C4-2B (cell line): ENCODE measurements around the gene FAM111B.
"Not testable (repeated sequence)": the region's sequence is repeated elsewhere in the genome, so short reads cannot be mapped to it uniquely, and the experiment has no call there.

Source experiments
- H3K27ac ChIP-seq: fragments of 450-650 bp; 2 replicates; pipeline ENCODE4 v1.5.1; 2017
- ZFX ChIP-seq: fragments of 450-650 bp; IDR thresholded peaks from 2 replicates; pipeline ENCODE4 v1.6.1; 2017
- TF ChIP-seq, protein P1 (sequence below): fragments of 450-650 bp; conservative IDR thresholded peaks from 2 replicates; pipeline ENCODE4 v1.5.1; 2017; ENCODE audit warnings: mild to moderate bottlenecking

FAM111B gene

DNA sequence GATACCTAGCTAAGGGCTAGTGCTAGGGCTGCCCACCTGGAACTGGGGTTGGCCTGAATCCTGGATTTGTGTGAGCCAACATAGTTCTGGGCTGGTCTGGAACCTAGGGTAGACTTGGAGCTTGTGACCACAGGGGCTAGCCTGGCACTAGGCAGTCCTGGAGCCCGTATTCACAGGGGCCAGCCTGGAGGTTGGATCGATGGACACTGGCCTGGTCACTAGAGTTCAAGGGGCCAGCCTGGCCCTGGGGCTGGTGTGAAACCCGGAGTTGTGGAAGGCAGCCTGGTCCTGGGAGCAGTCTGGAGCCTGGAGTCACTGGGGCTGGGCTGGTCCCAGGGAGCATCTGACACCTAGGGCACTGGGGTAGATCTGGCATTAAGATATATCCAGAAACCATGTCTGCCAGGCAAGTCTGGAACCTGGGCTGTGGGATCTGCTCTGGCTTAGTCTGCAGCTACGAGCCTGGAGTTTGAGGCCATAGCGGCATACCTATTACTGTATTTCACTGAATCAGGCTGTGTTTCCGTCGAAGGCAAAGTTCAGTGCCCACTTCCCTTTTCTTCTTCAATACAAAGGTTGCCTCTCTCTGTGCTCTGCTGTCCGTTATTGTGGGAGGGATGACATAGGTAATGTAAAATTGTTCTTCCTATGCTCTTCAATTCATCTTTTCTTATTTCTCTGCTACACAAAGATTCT is 30.0 kb upstream of the FAM111B start:
- no peak for TF ChIP-seq ZFX
- TF ChIP-seq, protein P1, sequence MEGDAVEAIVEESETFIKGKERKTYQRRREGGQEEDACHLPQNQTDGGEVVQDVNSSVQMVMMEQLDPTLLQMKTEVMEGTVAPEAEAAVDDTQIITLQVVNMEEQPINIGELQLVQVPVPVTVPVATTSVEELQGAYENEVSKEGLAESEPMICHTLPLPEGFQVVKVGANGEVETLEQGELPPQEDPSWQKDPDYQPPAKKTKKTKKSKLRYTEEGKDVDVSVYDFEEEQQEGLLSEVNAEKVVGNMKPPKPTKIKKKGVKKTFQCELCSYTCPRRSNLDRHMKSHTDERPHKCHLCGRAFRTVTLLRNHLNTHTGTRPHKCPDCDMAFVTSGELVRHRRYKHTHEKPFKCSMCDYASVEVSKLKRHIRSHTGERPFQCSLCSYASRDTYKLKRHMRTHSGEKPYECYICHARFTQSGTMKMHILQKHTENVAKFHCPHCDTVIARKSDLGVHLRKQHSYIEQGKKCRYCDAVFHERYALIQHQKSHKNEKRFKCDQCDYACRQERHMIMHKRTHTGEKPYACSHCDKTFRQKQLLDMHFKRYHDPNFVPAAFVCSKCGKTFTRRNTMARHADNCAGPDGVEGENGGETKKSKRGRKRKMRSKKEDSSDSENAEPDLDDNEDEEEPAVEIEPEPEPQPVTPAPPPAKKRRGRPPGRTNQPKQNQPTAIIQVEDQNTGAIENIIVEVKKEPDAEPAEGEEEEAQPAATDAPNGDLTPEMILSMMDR = no peak
- no peak overlapping the region for H3K27ac ChIP-seq

DNA sequence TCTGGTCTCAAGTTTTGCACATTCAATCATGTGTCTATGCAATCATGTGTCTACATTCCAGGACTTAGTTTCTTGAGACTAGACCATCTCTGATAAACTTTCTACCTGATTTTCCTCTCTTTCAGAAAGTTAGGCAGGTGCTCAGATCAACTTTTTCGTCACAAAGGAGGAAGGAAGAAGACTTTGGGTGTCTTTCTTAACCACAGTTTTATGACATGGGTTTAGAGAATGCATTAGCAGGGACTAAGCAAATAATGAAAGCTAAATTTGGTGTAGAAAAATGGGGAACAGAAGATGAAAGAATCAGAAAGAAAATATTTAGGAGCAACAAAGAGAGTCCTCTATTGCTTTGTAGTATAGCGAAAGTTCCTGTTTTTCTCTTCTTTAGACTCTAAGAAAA is 28.6 kb upstream of the FAM111B start:
- H3K27ac ChIP-seq = no peak overlapping the region
- TF ChIP-seq ZFX = no peak
- TF ChIP-seq, protein P1 = no peak

DNA sequence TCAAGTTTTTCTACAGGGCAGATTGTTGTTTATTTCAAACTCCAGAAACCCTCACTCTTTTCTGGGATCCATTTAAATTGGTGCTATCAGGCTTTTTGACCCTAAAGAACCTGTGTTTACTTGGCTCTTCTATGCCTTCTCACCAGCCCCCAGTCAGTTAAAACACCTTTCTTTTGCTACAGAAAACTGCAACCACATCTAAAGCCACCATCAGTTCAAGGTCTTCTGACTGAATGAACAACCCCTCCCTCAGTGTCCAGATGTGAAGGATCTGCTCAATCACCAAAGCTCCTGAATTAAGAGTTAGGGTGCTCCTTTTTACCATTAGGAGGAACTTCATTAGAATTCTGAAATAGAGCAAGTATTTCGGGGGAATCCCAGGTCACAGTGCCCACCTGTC is 28.0 kb upstream of the FAM111B start:
- no peak overlapping the region for H3K27ac ChIP-seq
- TF ChIP-seq, protein P1 = no peak
- no peak for TF ChIP-seq ZFX

DNA sequence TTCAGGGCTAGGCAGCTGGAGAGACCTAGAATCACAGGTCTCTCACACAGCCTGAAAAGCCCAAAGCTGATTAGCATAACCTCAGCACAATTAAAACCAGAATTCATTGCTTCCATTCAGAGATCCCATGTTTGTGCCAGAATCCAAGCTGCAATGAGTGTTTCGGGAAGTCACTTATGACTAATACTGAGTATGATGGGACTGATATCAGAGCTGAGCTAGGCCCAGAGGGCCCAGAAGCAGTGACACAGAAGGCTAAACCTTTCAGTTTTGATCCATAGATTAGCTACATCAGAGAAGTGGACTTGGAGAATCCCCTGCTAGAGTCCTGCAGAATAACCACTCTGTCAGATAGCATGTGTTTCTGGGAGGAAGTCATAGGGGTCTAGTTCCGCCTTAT is 26.6 kb upstream of the FAM111B start:
- not testable (repeated sequence) for H3K27ac ChIP-seq

DNA sequence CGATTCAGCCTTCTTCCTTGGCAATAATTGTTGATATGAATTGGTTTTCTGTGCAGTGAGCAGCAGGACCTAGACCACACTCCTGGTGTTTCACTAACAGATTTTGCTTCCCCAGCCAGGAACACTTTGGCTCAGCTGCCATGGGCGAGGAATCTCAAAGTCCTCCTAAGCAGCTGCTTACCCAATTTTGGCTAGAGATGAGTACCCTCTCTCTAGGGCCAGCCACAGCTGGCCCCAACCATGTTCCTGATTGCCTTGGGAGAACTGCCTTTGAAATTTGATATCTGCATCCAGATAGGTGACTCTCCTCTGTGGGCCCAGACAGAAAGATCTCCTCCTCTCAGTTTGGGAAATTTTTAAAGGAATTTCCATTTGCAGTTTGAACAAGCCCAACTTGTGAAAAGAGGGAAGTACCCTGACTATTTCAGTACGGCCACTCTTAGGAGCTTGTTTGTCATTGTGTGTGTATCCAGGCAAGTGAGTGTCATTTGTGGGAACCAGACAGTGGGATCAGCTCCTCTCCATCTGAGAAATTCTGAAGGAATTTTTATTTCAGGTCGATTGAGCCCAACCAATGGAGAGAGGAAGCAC is 25.5 kb upstream of the FAM111B start:
- not testable (repeated sequence) for H3K27ac ChIP-seq

DNA sequence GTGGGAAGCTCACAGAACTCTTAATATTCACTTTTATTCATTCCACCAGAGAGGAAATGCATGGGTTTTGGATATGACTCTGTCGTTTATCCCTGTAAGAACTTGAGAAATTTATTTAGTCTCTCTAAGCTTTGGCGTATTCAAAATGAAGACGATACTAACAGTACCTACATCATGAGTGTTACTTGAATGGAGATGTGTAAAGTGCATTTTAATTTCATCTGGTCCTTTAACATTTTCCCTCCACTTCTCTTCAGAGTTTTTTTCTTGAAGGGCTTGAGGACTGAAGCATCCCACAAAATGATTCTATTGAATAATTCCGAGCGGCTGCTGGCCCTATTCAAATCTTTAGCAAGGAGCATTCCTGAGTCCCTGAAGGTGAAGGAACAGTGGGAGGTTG is 21.0 kb upstream of the FAM111B start, which contains the start of gene GLYATL1B:
Gene GLYATL1B (plus strand): TSS at position 301 of the 400 bp plus-strand sequence. CDS start 0 bp downstream, at position 301.
- H3K27ac ChIP-seq = not testable (repeated sequence)

DNA sequence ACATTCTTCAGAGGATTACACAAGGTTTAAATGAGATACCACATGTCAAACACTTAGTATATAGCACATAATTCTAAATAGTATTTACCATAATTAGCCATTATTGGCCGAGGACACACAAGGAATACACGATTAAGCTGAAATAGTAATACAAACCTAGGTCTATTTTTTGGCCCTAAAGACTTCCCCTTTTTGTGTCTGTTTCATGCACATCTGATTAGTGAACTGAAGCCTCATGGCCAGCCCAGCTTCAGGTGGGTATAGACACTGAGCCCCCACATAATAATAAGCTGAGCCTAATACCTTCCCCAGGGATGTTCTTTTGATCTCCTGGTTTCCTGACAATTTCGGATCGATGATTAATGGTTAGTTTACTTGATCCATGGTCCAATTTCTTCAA is 18.9 kb upstream of the FAM111B start:
- H3K27ac ChIP-seq = no peak overlapping the region
- TF ChIP-seq, protein P1 = no peak
- no peak for TF ChIP-seq ZFX

DNA sequence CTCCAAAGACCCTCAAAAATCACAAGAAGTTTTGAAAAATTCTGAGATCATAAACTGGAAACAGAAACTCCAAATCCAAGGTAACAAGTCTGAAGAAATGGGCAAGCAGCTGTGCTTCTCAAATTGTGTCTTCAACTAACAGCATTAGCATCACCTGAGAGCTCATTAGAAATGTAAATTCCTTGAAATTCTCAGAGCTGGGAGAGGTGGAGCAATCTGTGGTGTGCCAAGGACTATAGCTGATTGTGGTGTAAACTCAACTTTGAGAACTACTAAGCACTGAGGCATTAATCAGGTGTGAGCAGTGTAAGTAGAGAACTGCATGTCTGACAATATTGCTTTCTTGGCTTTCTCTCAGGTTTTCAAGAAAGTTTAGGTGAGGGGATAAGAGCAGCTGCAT is 13.5 kb upstream of the FAM111B start:
- not testable (repeated sequence) for H3K27ac ChIP-seq

DNA sequence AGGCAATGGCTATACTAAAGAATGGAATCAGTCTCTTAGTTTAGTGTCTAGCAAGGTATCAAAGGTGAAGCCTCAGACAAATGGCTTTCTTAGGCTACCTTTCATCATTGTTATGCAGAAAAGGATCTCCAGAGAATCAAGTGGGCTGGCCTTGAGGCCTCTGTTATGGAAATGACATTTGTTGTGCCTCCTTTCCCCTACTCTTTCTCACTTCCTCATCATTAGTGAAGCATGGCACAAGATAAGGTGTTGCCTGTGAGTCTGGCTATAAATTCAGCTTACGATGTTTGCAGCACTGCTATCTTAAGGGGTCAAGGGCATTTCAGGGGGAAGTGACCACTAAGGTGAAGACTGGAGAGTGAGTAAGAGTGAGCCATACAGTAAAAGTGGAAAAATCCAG is 11.8 kb upstream of the FAM111B start:
- not testable (repeated sequence) for H3K27ac ChIP-seq

DNA sequence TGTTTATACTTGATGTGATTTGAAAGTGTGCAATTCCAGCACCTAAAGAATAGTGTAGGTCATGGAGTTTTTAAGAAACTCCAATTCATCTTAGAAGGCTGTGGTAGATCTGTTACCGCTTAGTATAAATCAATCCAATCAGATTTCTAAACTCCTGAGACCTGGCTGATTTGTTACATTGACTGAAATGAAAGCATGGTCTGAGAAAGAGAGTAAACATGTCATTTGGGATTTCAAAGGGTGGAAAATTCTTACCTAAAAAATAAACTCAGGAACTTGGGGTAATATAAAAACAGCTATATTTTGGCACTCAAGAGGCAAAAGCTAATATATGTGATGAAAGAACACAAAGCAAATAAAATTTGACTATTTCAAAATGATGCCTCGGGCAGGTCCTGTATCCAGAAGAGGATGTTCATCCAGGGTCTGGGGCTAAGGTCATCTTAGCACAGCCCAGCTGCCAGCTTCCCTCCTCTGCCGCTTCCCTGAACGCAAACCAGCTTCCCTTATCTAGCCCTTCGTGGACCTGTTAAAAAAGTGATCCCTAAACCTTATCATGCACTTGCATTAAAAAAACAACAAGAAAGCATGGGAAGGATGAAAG is 11.0 kb upstream of the FAM111B start:
- H3K27ac ChIP-seq = not testable (repeated sequence)
